Measurements from ENCODE around the gene CTSD. TPM values are rescaled to one million over a fixed set of nuclear protein-coding genes. Genes with fewer than 3 reads are reported as not detected.

Gene CTSD
- polyA plus RNA-seq, 1 donor from 2014 or later = 30.5 TPM

DNA sequence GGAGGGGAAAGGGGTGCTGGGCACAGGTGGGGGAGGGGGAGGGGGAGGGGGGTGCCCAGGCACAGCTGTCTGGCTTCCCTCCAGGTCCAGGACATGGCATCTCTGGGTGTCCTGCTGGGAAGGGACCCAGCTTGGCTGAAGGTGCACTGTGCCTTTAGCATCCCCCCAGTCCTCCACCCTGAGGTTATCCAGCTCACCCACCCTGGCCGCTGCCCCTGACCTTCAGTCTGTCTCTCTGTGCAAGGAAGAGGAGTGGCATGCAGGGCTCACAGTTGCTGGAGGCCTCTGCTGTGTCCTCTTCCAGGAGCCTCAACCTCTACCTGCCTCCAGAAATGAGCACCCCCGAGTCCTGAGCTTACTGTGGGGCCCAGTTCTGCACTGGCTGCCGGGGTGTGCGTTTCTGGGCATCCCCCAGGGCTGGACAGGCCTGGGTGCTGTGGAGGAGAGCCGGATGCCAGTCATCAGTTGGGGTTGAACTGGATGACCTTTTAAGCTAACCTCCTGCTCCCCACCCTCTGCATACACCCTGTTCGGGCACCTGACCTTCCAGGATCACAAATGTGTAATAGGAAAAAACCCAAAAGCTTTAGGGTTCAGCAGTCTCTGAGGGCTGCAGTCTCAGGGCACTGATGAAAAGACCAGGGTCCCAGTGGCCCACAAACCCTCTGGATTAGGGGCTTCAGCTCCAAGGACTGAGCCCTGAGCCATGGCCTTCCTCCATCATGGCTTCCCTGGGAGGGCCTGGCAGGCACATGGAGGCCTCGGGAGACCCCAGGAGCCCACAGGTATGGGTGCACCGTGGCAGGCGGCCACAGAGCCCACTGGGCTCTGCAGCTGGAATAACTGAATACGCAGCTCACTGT lies 9.6 kb upstream of the CTSD start:
- no peaks in the 10 kb centered on the region for H3K9me3 ChIP-seq (ENCODE audit: low read length)
- H3K9me2 ChIP-seq (ENCODE audit: insufficient read depth, low read length) = no peaks in the 10 kb centered on the region
- H3K27me3 ChIP-seq (ENCODE audit: insufficient read depth, low read depth, low read length) = no peaks in the 10 kb centered on the region
- H2AFZ ChIP-seq (ENCODE audit: low read depth, low read length) = no peak overlapping the region
- H3F3A ChIP-seq (ENCODE audit: insufficient read depth, low read length, poor library complexity, severe bottlenecking) = no peaks in the 10 kb centered on the region
- H3K4me2 ChIP-seq (ENCODE audit: low read length) = no peak overlapping the region
- H3K36me3 ChIP-seq (ENCODE audit: insufficient read depth, low read length) = no peaks in the 10 kb centered on the region
- no peak overlapping the region for H3K4me3 ChIP-seq (ENCODE audit: low read length)
- no peak overlapping the region for H3K27ac ChIP-seq (ENCODE audit: low read length)
- TF ChIP-seq, protein P1, sequence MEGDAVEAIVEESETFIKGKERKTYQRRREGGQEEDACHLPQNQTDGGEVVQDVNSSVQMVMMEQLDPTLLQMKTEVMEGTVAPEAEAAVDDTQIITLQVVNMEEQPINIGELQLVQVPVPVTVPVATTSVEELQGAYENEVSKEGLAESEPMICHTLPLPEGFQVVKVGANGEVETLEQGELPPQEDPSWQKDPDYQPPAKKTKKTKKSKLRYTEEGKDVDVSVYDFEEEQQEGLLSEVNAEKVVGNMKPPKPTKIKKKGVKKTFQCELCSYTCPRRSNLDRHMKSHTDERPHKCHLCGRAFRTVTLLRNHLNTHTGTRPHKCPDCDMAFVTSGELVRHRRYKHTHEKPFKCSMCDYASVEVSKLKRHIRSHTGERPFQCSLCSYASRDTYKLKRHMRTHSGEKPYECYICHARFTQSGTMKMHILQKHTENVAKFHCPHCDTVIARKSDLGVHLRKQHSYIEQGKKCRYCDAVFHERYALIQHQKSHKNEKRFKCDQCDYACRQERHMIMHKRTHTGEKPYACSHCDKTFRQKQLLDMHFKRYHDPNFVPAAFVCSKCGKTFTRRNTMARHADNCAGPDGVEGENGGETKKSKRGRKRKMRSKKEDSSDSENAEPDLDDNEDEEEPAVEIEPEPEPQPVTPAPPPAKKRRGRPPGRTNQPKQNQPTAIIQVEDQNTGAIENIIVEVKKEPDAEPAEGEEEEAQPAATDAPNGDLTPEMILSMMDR (IDR thresholded peaks at IDR 0.05; ENCODE audit: poor library complexity, severe bottlenecking) = no peak
- TF ChIP-seq TAF1 (IDR thresholded peaks at IDR 0.05; ENCODE audit: low read depth) (no peak), MXI1 (conservative IDR thresholded peaks at IDR 0.05; ENCODE audit: poor library complexity, severe bottlenecking) (no peak)
- TF ChIP-seq, protein P2, sequence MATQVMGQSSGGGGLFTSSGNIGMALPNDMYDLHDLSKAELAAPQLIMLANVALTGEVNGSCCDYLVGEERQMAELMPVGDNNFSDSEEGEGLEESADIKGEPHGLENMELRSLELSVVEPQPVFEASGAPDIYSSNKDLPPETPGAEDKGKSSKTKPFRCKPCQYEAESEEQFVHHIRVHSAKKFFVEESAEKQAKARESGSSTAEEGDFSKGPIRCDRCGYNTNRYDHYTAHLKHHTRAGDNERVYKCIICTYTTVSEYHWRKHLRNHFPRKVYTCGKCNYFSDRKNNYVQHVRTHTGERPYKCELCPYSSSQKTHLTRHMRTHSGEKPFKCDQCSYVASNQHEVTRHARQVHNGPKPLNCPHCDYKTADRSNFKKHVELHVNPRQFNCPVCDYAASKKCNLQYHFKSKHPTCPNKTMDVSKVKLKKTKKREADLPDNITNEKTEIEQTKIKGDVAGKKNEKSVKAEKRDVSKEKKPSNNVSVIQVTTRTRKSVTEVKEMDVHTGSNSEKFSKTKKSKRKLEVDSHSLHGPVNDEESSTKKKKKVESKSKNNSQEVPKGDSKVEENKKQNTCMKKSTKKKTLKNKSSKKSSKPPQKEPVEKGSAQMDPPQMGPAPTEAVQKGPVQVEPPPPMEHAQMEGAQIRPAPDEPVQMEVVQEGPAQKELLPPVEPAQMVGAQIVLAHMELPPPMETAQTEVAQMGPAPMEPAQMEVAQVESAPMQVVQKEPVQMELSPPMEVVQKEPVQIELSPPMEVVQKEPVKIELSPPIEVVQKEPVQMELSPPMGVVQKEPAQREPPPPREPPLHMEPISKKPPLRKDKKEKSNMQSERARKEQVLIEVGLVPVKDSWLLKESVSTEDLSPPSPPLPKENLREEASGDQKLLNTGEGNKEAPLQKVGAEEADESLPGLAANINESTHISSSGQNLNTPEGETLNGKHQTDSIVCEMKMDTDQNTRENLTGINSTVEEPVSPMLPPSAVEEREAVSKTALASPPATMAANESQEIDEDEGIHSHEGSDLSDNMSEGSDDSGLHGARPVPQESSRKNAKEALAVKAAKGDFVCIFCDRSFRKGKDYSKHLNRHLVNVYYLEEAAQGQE (IDR thresholded peaks at IDR 0.05; ENCODE audit: borderline replicate concordance) = no peak
- no peak overlapping the region for H3K9ac ChIP-seq (ENCODE audit: low read length)
- no peaks in the 10 kb centered on the region for H3K79me2 ChIP-seq (replicated peaks; ENCODE audit: insufficient read depth, low read length)
- H4K20me1 ChIP-seq (ENCODE audit: insufficient read depth) = no peaks in the 10 kb centered on the region

DNA sequence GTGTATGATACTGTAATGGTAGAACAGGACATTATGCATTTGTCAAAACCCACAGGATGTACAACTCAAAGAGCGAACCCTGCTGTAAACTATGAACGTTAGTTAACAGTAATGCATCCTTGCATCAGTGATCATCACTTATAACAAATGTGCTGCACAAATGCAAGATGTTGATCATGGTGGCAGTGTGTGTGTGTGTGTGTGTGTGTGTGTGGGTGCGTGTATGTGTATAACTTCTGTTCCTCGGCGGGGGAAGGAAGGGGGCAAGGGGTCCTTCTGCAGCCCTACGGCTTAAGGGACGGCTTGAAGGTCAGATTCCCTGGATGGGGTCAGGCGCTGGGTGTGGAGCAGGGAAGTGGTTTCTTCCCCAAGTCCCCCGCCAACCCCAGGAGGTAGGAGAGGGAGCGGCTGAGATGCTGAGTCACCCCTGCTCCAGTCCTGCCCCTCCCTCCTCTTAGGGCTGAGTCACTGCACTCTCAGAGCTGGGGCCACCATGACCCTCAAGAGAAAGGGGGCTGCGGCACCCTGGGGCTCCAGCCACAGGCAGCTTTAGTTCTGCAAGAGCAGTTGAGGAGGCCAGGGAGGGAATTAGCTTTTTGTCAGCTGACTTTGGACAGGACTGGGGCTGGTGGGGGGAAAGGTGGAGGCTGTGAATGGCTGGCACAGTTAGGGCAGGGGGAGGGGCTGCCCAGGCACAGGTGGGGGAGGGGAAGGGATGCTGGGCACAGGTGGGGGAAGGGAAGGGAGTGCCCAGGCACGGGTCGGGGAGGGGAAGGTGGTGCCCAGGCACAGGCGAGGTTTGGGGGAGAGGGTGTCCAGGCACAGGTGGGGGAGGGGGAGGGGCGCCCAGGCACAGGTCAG lies 8.8 kb upstream of the CTSD start:
- no peak overlapping the region for H3K4me2 ChIP-seq (ENCODE audit: low read length)
- H3F3A ChIP-seq (ENCODE audit: insufficient read depth, low read length, poor library complexity, severe bottlenecking) = no peaks in the 10 kb centered on the region
- no peaks in the 10 kb centered on the region for H3K79me2 ChIP-seq (replicated peaks; ENCODE audit: insufficient read depth, low read length)
- no peaks in the 10 kb centered on the region for H3K27me3 ChIP-seq (ENCODE audit: insufficient read depth, low read depth, low read length)
- no peaks in the 10 kb centered on the region for H3K9me3 ChIP-seq (ENCODE audit: low read length)
- no peaks in the 10 kb centered on the region for H3K36me3 ChIP-seq (ENCODE audit: insufficient read depth, low read length)
- no peak overlapping the region for H2AFZ ChIP-seq (ENCODE audit: low read depth, low read length)
- H3K9ac ChIP-seq (ENCODE audit: low read length) = no peak overlapping the region
- H3K4me3 ChIP-seq (ENCODE audit: low read length) = no peak overlapping the region
- no peaks in the 10 kb centered on the region for H3K9me2 ChIP-seq (ENCODE audit: insufficient read depth, low read length)
- no peak overlapping the region for H3K27ac ChIP-seq (ENCODE audit: low read length)
- no peaks in the 10 kb centered on the region for H4K20me1 ChIP-seq (ENCODE audit: insufficient read depth)
- TF ChIP-seq, protein P1 (IDR thresholded peaks at IDR 0.05; ENCODE audit: poor library complexity, severe bottlenecking) = no peak
- TF ChIP-seq MXI1 (conservative IDR thresholded peaks at IDR 0.05; ENCODE audit: poor library complexity, severe bottlenecking) (no peak), EP300 (conservative IDR thresholded peaks at IDR 0.05; ENCODE audit: poor library complexity, severe bottlenecking) (no peak), POLR2AphosphoS5 (IDR thresholded peaks at IDR 0.05) (no peak), SMC3 (conservative IDR thresholded peaks at IDR 0.05; ENCODE audit: poor library complexity) (no peak), TAF1 (IDR thresholded peaks at IDR 0.05; ENCODE audit: low read depth) (no peak)
- TF ChIP-seq, protein P2 (IDR thresholded peaks at IDR 0.05; ENCODE audit: borderline replicate concordance) = no peak

Measured in neural cell (in vitro differentiated cells).